ENCODE data around the gene YIPF2.

YIPF2 gene

DNA sequence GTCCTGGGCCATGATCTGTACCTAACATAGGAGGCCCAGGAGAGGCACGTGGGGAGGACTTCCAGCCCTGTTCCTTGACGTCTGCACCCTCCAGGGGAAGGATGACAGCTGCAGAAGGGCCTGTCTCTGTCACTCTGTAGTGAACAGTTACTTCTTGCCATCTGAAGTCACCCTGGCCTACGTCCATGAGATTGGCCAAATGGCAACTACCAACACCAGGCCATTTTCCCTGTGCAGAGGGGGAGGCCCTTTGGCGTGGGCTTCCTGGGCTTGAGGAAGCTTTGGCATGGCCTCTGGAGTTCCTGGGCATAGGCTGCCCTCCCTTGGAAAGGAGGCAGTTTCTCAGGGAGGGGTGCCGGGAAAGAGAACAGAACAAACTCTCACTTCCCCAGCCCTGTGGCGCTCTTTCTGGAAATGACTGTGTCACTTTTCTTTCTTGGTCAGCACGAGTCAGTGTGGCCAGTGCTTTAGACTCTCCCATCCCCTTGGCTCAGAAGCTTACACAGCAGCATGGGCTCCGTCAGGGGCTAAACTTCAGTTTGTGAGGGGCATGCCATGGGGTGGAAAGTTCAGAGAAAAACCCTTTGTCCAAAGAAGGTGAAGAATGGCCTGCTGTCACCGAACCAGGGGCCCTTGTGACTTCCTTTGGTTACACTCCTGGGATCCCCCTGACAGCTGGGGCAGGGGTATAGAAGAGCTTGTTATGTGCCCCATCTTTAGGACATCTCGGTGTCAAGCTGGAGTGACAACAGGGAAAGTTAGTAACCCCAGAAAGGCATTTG lies 51.8 kb downstream of the YIPF2 start:
- DNase-seq (ENCODE audit: low read depth in 2 of 2), result no peak

DNA sequence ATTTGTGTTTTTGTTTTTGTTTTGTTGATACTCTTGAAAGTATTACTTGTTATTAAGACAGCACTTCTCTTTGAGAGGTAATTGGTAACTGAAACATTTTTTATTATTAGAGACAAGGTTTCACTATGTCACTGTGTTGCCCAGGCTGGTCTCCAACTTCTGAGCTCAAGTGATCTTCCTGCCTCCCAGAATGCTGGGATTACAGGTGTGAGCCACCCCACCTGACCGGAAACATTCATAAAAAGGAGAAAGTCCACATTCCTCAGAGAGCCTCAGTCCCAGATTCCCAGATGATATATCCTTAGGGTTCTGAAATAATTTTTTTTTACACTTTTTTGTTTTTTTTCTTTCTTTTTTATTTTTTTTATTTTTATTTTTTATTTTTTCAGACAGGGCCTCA lies 54.4 kb downstream of the YIPF2 start:
- no peak for DNase-seq (ENCODE audit: low read depth in 2 of 2)

- peak; percentile 12 to 17 for DNase-seq (ENCODE audit: low read depth in 2 of 2)
These were observed 55.8 kb downstream of the YIPF2 start for GRCh38 chr19:10872546-10873107.

All from activated CD4-positive, alpha-beta T cell treated with anti-CD3 and anti-CD28 coated beads for 24 hours (primary cell).